PC-3 (cell line): Measurements from ENCODE around the gene COLGALT1. TPM values are rescaled to one million over a fixed set of nuclear protein-coding genes. Genes with fewer than 3 reads are reported as not detected.
"Not testable (repeated sequence)": the region's sequence is repeated elsewhere in the genome, so short reads cannot be mapped to it uniquely, and the experiment has no call there.

ENCODE experiments used
- ATAC-seq: fragments of 200-7000 bp; cut with Tn5 transposase; 2 replicates; pipeline ENCODE4 v1.9.1; 2020; ENCODE audit warnings: mild to moderate bottlenecking, moderate library complexity
- BruUV-seq: library from RNA; stranded (reverse); fragments of 400-500 nt; replicated peaks from 2 replicates; lab custom pipeline; 2021; lab: Mats Ljungman, UMichigan
- CTCF ChIA-PET: fragments of 300-600 bp; sonication (Branson Sonifier 250); formaldehyde crosslinking; loops from one replicate; lab custom pipeline; 2022; ENCODE audit warnings: antibody characterized with exemption; lab: Charles Lee
- POLR2A ChIA-PET: fragments of 300-600 bp; sonication (Branson Sonifier 250); formaldehyde crosslinking; loops from one replicate; lab custom pipeline; 2022; ENCODE audit warnings: antibody characterized with exemption; ENCODE audit not compliant: unreplicated experiment; lab: Charles Lee
- DNase-seq: peaks from one replicate; pipeline ENCODE4 v3.0.0-alpha.2; 2015
- H2AFZ ChIP-seq: fragments of 300-600 bp; sonication (generic); 2 replicates; pipeline ENCODE4 v1.6.0; 2016; ENCODE audit warnings: antibody characterized with exemption, low read length
- H3F3A ChIP-seq: fragments of 300-600 bp; sonication (generic); one replicate; pipeline ENCODE4 v1.6.0; 2017; ENCODE audit warnings: antibody characterized with exemption, low read length, control low read depth, mild to moderate bottlenecking; ENCODE audit not compliant: unreplicated experiment
- H3K27ac ChIP-seq: fragments of 300-600 bp; sonication (generic); 2 replicates; pipeline ENCODE4 v1.5.1; 2016; ENCODE audit warnings: mild to moderate bottlenecking, low read length
- H3K27me3 ChIP-seq: fragments of 300-600 bp; sonication (generic); 2 replicates; pipeline ENCODE4 v1.6.1; 2016; ENCODE audit warnings: low read length, mixed read lengths
- H3K36me3 ChIP-seq: fragments of 300-600 bp; sonication (generic); 2 replicates; pipeline ENCODE4 v1.6.1; 2016; ENCODE audit warnings: low read depth, mixed run types, low read length, mixed read lengths
- H3K4me1 ChIP-seq: fragments of 300-600 bp; sonication (generic); 2 replicates; pipeline ENCODE4 v1.5.1; 2016; ENCODE audit warnings: low read length; ENCODE audit not compliant: insufficient read depth
- H3K4me2 ChIP-seq: fragments of 300-600 bp; sonication (generic); 2 replicates; pipeline ENCODE4 v1.6.0; 2016; ENCODE audit warnings: low read length
- H3K4me3 ChIP-seq: fragments of 300-600 bp; sonication (generic); 2 replicates; pipeline ENCODE4 v1.5.1; 2016; ENCODE audit warnings: mild to moderate bottlenecking, low read length, mixed read lengths
- H3K79me2 ChIP-seq: fragments of 300-600 bp; sonication (generic); 2 replicates; pipeline ENCODE4 v1.6.1; 2017; ENCODE audit warnings: low read length, mixed read lengths
- H3K9ac ChIP-seq: fragments of 300-600 bp; sonication (generic); 2 replicates; pipeline ENCODE4 v1.6.0; 2016; ENCODE audit warnings: mild to moderate bottlenecking, low read length
- H3K9me2 ChIP-seq: fragments of 300-600 bp; sonication (generic); replicated peaks from 2 replicates; pipeline ENCODE4 v1.6.1; 2016; ENCODE audit warnings: mixed run types, low read length, mixed read lengths
- H3K9me3 ChIP-seq: fragments of 300-600 bp; sonication (generic); 2 replicates; pipeline ENCODE4 v1.6.1; 2016; ENCODE audit warnings: low read length, mixed read lengths
- H4K20me1 ChIP-seq: fragments of 300-600 bp; sonication (generic); 2 replicates; pipeline ENCODE4 v1.6.1; 2016; ENCODE audit warnings: low read length, mixed read lengths
- EZH2 ChIP-seq: fragments of 300-600 bp; sonication (generic); IDR thresholded peaks from one replicate; pipeline ENCODE4 v1.6.1; 2017; ENCODE audit warnings: antibody characterized with exemption, mild to moderate bottlenecking, low read length; ENCODE audit not compliant: unreplicated experiment
- EZH2phosphoT487 ChIP-seq: fragments of 300-600 bp; sonication (generic); IDR thresholded peaks from 2 replicates; pipeline ENCODE4 v1.6.1; 2018; ENCODE audit warnings: mild to moderate bottlenecking, antibody characterized with exemption, low read length, borderline replicate concordance
- intact Hi-C: fragments of 100-400 bp; cut with micrococcal nuclease; formaldehyde crosslinking; loops from 2 replicates; pipeline ENCODE4 v1.9.0; 2023
- total RNA-seq: library from RNA; depleted of rRNA; stranded (reverse); fragments of >200 nt; gene quantifications from 2 replicates; pipeline ENCODE4 v1.2.3, GENCODE V29; 2014
- TF ChIP-seq, protein P1 (sequence below): fragments of 300-600 bp; sonication (generic); conservative IDR thresholded peaks from 2 replicates; pipeline ENCODE4 v1.5.1; 2017; ENCODE audit warnings: antibody characterized with exemption, low read depth, mild to moderate bottlenecking, low read length

Gene COLGALT1
- total RNA-seq, 1 experiment from 2014 or later, result 80.7 TPM

GRCh38 chr19:17548145-17548544, 7.3 kb upstream of the COLGALT1 start:
- H3K27ac ChIP-seq, result no peak overlapping the region
- no peak overlapping the region for H3K4me3 ChIP-seq
- DNase-seq, result no peak
- H3K4me2 ChIP-seq, result no peak overlapping the region
- no peaks in the 10 kb centered on the region for H3K9me2 ChIP-seq
- H3K9ac ChIP-seq, result no peak overlapping the region
- H3K27me3 ChIP-seq, result no peaks in the 10 kb centered on the region
- ATAC-seq, result no peak
- H3K36me3 ChIP-seq, result no peaks in the 10 kb centered on the region
- no TSS peak for BruUV-seq
- TF ChIP-seq EZH2phosphoT487 (no peak), EZH2 (no peak)
- TF ChIP-seq, protein P1, sequence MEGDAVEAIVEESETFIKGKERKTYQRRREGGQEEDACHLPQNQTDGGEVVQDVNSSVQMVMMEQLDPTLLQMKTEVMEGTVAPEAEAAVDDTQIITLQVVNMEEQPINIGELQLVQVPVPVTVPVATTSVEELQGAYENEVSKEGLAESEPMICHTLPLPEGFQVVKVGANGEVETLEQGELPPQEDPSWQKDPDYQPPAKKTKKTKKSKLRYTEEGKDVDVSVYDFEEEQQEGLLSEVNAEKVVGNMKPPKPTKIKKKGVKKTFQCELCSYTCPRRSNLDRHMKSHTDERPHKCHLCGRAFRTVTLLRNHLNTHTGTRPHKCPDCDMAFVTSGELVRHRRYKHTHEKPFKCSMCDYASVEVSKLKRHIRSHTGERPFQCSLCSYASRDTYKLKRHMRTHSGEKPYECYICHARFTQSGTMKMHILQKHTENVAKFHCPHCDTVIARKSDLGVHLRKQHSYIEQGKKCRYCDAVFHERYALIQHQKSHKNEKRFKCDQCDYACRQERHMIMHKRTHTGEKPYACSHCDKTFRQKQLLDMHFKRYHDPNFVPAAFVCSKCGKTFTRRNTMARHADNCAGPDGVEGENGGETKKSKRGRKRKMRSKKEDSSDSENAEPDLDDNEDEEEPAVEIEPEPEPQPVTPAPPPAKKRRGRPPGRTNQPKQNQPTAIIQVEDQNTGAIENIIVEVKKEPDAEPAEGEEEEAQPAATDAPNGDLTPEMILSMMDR, result no peak
- no peak overlapping the region for H2AFZ ChIP-seq
- no peaks in the 10 kb centered on the region for H3K9me3 ChIP-seq
- H4K20me1 ChIP-seq, result no peaks in the 10 kb centered on the region
- H3K79me2 ChIP-seq, result no peaks in the 10 kb centered on the region
- POLR2A ChIA-PET, result no interaction called here
- H3K4me1 ChIP-seq, result peaks cover 4% of the 10 kb centered on the region; the same call in 1 of the 2 replicates
- intact Hi-C loops, result no loop called here
- CTCF ChIA-PET, result no interaction called here
- H3F3A ChIP-seq, result peaks cover 3% of the 10 kb centered on the region

DNA sequence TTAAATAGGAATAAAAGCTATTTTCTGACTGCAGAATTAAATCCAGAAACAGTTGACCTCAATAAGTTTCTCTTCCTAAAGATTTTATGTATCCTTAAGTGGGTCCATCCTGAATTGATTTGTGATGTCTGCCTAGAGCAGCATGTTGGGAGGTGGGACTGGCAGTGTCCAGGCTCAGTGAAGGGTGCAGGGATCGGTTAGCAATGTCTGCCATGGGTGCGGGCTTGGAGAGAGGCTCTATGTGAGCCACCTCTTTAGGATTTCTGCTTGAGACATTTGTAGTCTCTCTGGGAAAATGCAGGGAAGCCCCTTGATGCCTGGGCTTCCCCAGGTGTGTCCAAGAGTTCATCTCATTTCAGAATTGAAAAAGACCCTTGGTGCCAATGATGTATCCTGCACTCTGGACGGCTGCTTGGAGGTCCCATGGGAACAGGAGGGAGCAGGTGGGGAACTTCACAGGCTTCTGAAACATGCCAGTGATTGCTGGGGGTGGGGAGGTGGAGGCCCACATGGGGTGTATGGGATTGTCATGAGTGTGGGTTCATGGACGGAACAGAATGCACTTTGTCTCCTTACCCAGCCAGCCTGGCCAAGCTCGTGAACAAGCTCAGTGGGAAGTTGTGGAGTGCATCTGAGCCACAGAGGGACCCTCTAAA, 6.2 kb upstream of the COLGALT1 start:
- no peak for DNase-seq
- no peaks in the 10 kb centered on the region for H3K9me2 ChIP-seq
- peaks cover 10% of the 10 kb centered on the region for H3F3A ChIP-seq
- peaks cover 11% of the 10 kb centered on the region; the same call in 1 of the 2 replicates for H3K4me1 ChIP-seq
- no peak overlapping the region for H3K4me2 ChIP-seq
- no peak for TF ChIP-seq EZH2
- no peak for TF ChIP-seq EZH2phosphoT487
- TF ChIP-seq, protein P1, result no peak
- CTCF ChIA-PET, result no interaction called here
- no peak for ATAC-seq
- H4K20me1 ChIP-seq, result no peaks in the 10 kb centered on the region
- POLR2A ChIA-PET, result no interaction called here
- no peak overlapping the region for H3K9ac ChIP-seq
- no TSS peak for BruUV-seq
- intact Hi-C loops, result no loop called here
- no peaks in the 10 kb centered on the region for H3K27me3 ChIP-seq
- no peak overlapping the region for H2AFZ ChIP-seq
- H3K79me2 ChIP-seq, result no peaks in the 10 kb centered on the region
- H3K36me3 ChIP-seq, result no peaks in the 10 kb centered on the region
- no peak overlapping the region for H3K27ac ChIP-seq
- H3K9me3 ChIP-seq, result no peaks in the 10 kb centered on the region
- H3K4me3 ChIP-seq, result no peak overlapping the region

- intact Hi-C loops, result no loop called here
- POLR2A ChIA-PET, result interaction anchor here (0.5 kb wide), 1 partner anchor 17 kb away, joined by 6 read pairs; no protein-coding TSS in a partner anchor
- TF ChIP-seq EZH2phosphoT487 (no peak), EZH2 (no peak)
- TF ChIP-seq, protein P1, result no peak
- CTCF ChIA-PET, result no interaction called here
- Histone ChIP-seq H3F3A (peaks cover 10% of the 10 kb centered on the region), H2AFZ (no peak overlapping the region), H3K4me2 (no peak overlapping the region), H3K4me3 (no peak overlapping the region), H3K79me2 (no peaks in the 10 kb centered on the region), H3K36me3 (no peaks in the 10 kb centered on the region), H3K27ac (no peak overlapping the region), H3K9ac (no peak overlapping the region), H3K27me3 (no peaks in the 10 kb centered on the region), H3K4me1 (peaks cover 15% of the 10 kb centered on the region), H3K9me2 (no peaks in the 10 kb centered on the region), H4K20me1 (no peaks in the 10 kb centered on the region), H3K9me3 (no peaks in the 10 kb centered on the region)
- no peak for DNase-seq
- ATAC-seq, result no peak
- BruUV-seq, result no TSS peak
These were observed 5.3 kb upstream of the COLGALT1 start for GRCh38 chr19:17550076-17550667.

DNA sequence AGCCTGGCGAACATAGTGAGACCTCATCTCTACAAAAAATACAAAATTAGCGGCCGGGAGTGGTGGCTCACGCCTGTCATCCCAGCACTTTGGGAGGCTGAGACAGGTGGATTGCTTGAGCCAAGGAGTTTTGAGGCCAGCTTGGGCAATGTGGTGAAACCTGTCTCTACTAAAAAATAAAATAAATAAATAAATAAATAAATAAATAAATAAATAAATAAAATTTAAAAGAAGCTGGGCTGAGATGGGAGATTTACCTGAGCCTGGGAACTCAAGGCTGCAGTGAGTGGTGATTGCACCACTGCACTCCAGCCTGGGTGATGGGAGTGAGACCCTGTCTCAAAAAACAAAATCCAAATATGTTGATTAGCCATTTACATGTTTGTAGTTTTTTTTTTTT, 2.7 kb upstream of the COLGALT1 start:
- peak overlapping the region; percentile 58; the same call in 1 of the 2 replicates for H3K4me2 ChIP-seq
- not testable (repeated sequence) for H3F3A ChIP-seq, ATAC-seq

More for the DNA sequence above, 2.7 kb upstream of the COLGALT1 start:
- peaks cover 20% of the 10 kb centered on the region for H3K79me2 ChIP-seq
- H4K20me1 ChIP-seq, H3K9me2 ChIP-seq, H3K9ac ChIP-seq, H3K9me3 ChIP-seq, BruUV-seq, H3K36me3 ChIP-seq, POLR2A ChIA-PET, intact Hi-C loops, H3K27me3 ChIP-seq, H3K27ac ChIP-seq, DNase-seq: not testable (repeated sequence)
- peak overlapping the region; percentile 17; the same call in 1 of the 2 replicates for H3K4me3 ChIP-seq
- peaks cover 22% of the 10 kb centered on the region for H3K4me1 ChIP-seq
- CTCF ChIA-PET, result interaction anchor here (0.6 to 0.9 kb wide), 2 partner anchors 21 to 70 kb away, joined by 4 to 5 read pairs; no protein-coding TSS in a partner anchor
- H2AFZ ChIP-seq, result peak overlapping the region; percentile 57
